Posterior cingulate gyrus (tissue), 11 donors: ENCODE results near the gene KLRB1.
"Not testable (repeated sequence)": the region's sequence is repeated elsewhere in the genome, so short reads cannot be mapped to it uniquely, and the experiment has no call there.

Experiments
- DNase-seq, 10 donors: peaks; one replicate each; pipeline versions ENCODE4 v3.0.0 to v3.0.0-alpha.2; 2020 to 2021; ENCODE audit warnings: mixed read lengths in 3 of 10
- intact Hi-C: fragments of 100-400 bp; cut with DNase I; formaldehyde crosslinking; loops from one replicate; pipeline ENCODE4 v1.15.1; 2023

The KLRB1 gene

DNA sequence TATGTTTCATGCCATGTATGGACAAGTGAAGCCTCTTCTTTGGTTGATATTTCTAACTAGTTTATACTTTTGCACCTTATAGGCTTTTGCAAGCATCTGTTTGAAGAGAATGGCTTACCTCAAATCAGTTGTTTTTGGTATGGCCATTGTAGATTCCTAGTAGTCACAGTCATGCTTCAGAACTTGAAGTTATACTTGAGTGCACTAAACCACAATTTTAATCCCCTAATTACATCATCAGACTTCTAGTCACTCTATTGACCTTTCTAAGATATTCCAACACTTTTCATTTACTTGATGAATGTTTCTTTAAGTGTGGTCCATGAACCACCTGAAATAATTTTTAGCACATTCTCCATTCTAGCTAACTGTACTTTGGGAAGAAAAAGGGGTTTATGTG lies 18.6 kb upstream of the KLRB1 start:
- intact Hi-C loops: no loop called here

DNA sequence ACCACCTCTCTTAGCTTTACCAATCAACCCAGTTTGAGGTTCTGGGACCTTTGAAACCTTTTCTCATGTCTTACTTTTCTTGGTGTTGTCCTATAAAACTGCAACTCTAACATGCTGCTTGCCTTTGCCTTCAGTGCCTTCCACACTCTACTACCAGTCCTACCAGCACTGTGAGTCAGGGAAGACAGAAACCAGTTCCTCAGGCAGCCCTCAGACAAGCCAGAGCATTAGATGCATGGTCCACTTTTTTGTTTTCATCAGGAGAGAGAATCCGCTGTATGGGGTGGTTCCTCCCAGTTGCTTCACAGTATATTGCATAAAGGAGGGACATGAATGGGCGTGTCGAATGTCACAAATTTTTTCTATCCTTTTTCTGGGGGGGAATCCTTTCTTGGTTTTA lies 17.3 kb upstream of the KLRB1 start:
- intact Hi-C loops: no loop called here
- DNase-seq: no peak

More for the DNA sequence above, 18.6 kb upstream of the KLRB1 start:
- no peak for DNase-seq

DNA sequence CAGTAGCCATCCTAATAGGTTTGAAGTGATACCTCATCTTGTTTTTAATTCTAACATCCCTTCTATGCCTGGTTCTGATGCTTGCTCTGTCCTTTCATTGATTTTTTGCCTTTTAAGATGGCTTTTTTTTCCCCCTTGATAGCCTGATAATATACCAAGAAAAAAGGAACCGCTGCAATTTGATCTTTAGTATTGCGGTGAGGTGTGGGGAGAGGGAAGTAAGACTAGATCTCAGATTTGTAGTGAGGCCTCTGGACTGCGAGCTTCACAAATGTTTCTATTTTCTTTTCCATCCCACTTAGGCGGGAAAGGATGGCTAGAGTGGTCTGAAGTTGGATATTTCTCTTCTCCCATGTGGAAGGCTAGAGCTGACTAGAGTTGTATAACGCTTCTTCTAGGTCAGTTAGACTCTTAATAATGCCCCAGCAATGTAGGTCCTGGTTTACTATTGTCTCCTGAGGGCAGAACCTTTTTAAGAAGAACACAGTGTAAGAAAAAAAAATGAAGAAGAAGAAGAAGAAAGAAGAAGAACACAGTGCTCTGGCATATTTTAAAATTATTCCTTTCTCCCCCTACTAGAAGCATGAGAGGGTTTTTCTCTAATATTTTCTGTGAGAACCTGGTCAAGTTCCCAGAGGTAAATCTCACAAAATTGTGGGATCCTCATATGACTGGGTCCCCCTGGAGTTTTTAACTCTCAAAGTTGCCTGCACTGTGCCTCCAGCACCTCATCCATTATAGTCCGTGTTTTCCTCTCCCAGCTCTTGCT lies 11.9 kb upstream of the KLRB1 start:
- intact Hi-C loops: no loop called here
- no peak for DNase-seq

DNA sequence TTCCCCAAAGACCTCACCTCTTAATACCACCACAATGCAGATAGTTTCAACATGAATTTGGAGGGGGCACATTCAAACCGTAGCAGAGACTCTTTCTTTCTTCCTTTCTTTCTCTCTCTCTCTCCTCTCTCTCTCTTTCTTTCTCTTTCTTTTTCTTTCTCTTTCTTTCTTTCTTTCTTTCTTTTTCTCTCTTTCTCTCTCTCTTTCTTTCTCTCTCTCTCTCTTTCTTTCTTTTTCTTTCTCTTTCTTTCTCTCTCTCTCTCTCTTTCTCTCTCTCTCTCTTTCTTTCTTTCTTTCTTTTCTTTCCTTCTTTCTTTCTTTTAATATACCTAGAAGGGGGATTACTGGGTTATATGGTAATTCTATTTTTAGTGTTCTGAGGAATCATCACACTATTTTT lies 11.2 kb upstream of the KLRB1 start:
- DNase-seq, intact Hi-C loops: not testable (repeated sequence)

DNA sequence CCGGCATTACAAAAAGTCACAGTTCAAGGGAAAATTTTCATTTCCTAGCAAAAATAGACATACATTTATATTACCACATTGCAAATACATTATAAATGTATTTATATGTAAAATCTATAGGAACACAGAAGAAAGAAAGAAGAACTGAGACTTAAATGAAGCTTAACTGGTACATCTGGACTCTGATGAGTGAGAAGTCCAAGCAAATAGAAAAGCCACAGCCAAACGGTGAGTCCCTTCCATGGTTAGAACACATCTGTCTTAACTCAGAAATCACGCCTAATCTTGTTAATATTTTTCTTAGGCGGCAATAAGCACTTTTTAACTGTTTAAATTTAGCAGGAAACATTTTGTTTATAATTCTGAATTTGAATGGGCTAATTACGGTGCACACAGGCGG lies 9.4 kb upstream of the KLRB1 start:
- no peak for DNase-seq
- intact Hi-C loops: no loop called here

DNA sequence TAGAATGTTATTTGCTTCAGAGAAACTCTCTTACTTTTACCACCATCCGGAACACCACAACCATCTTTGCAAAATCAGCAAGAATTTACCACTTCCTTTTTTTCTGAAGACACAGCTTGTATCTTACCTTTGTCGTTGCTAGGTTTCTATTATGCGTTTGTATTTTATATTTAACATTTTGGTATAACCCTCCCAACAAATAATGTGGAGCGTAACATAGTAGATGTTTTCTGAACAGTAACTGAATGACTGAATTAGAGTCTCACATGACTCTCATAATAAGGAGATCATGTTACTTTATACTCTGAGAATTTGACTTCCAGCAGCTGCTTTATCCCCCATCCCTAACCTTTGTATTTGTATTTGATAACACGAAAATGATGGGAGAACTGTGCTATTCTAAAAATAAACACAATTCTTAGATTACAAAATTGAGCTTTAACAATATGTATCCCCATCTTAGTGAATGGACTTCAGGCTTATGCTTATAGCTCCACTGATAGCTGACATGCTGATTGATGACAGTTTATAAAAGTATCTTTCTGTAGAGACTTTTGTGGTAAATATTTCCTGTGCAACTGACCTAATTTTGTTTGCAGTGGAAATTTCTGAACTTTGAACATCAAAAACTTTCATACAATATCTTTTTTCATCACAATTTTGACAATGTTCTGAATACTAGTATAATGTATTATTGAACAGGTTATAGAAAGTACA lies 7.9 kb upstream of the KLRB1 start:
- DNase-seq: no peak

DNA sequence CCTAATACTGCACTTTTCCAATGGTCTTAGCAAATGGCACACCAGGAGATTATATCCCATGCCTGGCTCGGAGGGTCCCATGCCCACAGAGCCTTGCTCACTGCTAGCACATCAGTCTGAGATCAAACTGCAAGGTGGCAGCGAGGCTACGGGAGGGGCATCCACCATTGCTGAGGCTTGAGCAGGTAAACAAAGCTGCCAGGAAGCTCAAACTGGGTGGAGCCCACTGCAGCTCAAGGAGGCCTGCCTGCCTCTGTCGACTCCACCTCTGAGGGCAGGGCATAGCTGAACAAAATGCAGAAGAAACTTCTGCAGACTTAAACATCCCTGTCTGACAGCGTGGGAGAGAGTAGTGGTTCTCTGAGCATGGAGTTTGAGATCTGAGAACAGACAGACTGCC lies 2.9 kb upstream of the KLRB1 start:
- DNase-seq, intact Hi-C loops: not testable (repeated sequence)

More for the DNA sequence above, 7.9 kb upstream of the KLRB1 start:
- intact Hi-C loops: no loop called here

DNA sequence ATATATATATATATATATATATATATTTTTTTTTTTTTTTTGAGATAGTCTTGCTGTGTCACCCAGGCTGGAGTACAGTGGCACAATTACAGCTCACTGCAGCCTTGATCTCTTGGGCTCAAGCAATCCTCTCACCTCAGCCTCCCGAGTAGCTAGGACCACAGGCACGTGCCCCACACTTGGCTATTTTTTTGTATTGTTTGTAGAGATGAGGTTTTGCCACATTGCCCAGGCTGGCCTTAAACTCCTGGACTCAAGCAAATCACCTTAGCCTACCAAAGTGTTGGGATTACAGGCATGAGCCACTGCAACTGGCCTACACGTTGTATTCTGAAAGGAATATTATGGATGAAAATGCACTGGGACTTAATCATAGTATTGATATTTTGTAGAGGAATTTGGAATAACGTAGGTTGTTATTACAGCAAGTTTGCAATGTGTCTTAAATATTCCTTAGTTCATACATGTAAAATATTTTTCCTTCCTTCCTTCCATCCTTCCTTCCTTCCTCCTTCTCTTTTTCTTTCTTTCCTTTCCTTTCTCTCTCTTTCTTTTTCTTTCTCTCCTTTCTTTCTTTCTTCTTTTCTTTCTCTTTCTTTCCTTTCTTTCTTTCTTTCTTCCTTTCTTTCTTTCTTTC lies 862 bp downstream of the KLRB1 start:
- DNase-seq: no peak
- intact Hi-C loops: no loop called here

DNA sequence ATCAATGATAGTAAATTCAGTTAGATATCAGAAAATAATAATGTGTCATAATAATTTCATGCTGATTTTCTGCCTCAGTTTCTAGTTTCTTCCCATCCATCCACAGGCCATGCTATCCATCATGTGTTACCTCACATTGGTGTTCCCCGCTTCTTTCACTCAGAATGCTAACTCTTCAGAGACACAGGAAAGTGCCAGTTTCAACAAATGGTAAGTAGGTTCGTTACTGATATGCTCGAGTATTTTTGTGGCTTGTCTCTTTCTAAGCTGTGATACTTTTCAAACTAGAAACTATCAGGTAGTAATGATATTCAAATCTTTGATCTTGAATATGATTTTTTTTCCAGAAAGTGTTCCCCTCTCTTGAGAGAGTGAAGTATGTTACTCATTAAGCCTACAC lies 1.5 kb downstream of the KLRB1 start:
- no peak for DNase-seq
- intact Hi-C loops: no loop called here

DNA sequence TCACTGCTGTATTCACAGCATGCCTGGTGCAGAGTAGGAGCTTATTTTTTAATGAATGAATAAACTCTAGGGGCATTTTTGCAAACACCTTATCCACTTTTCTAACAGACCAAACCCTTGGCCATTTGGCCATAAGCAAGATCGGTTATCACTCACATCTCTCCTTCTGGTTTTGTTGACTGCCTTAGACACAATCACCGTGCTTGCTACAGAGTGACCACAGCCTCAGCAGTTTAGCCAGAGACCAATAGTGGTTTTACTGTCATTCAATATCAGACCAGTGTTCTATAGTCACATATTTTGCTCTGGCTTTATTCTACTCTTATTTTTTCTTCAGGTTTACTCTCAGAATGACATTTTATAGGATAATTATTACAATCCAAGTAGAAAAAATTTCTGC lies 2.2 kb downstream of the KLRB1 start:
- DNase-seq: no peak
- intact Hi-C loops: no loop called here

DNA sequence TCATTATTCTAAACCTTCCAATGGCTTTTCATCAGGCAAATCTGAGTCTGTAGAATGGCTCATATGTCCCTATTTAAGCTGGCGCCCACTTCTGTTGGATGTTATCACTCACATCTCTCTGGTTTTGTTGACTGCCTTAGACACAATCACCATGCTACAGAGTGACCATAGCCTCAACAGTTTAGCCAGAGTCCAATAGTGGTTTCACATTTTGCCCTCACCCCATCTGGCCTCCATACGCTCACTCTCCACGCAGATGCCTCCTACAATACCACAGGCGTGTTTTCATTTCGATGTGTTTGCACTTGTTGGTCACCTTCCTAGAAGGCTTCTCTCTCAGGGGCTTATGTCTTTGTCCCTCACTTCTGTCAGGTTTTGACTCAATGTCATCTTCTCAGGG lies 3.4 kb downstream of the KLRB1 start:
- intact Hi-C loops: no loop called here
- no peak for DNase-seq

DNA sequence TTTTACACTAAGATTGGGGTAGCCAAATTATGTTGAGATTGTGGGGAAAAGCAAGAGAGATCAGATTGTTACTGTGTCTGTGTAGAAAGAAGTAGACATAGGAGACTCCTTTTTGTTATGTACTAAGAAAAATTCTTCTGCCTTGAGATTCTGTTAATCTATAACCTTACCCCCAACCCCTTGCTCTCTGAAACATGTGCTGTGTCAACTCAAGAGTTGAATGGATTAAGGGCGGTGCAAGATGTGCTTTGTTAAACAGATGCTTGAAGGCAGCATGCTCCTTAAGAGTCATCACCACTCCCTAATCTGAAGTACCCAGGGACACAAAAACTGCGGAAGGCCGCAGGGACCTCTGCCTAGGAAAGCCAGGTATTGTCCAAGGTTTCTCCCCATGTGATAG lies 7.3 kb downstream of the KLRB1 start:
- intact Hi-C loops, DNase-seq: not testable (repeated sequence)

DNA sequence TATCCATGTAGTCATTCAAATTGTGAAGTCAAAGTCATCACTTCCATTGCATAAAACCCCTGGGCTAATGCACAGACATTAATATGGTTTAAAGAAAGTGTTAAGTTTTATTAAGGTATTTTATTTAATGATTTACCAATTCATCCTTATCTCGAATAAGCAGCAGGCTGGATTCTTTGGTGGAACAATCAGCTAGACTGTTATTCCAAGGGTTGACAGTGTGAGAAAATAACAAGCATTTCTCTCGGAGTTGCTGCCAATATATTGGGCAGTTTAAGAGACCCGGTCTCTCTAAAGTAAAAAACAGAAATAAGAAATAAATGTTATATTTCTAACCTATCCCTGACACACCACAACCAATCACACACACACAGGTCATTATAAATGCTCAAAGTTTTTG lies 9.4 kb downstream of the KLRB1 start:
- intact Hi-C loops: no loop called here
- DNase-seq: no peak

DNA sequence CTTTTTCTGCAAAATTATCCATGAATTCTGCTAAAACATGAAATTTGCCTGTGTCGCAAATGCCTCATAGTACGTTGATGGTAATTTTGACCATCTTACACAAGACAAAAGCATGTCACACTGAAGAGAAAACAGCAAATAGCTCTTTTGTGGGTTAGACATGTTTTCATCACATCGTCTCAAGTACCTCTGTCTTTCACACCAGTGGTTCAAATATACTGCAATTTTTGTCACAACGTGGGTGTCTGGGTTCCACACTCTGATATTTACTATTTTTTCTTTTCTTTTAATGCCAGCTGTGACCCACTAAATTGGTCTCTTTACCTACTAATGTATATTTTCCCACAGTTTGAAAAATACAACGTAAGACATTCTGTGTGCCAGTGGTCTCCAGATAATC lies 10.4 kb downstream of the KLRB1 start:
- no peak for DNase-seq

DNA sequence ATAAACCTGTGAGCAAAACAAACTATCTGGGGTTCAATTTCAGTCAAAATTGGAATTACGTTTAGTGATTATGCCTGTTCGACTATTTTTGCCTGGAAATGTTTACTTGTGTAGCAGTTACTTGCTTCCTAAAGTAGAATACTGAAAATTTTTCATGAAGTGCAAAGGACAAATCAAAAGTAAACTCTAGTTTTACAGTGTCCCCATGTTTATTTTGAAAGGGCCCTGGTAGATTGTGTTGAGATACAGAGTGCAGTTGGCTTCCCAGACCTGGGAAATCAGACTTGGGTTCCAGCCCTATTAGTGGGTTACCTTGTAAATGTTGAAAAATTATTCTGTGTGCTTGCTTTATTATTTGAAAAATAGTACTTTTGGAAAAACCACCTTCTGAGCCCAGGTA lies 17.3 kb downstream of the KLRB1 start:
- intact Hi-C loops: no loop called here
- DNase-seq: no peak

More for the DNA sequence above, 10.4 kb downstream of the KLRB1 start:
- intact Hi-C loops: no loop called here

DNA sequence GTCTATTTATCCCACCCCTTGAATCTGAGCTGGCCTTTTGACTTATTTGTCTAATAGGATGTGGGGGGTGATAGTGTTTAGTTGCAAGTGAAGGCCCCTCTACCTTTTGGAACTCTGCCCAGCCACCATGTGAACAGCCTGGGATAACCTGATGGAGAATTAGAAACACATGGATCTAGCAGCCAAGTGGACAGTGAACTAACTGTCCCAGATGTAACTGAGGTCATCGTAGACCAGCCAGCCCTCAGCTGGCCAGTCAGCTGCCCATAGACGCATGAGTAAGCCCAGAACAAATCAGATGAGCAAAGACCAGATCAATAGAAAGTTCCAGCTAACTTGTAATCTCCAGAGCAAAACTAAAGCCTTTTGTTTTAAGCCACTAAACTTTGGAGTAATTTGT lies 19.0 kb downstream of the KLRB1 start:
- intact Hi-C loops: no loop called here
- peak in 1 of 10 donors; percentile 30 for DNase-seq

DNA sequence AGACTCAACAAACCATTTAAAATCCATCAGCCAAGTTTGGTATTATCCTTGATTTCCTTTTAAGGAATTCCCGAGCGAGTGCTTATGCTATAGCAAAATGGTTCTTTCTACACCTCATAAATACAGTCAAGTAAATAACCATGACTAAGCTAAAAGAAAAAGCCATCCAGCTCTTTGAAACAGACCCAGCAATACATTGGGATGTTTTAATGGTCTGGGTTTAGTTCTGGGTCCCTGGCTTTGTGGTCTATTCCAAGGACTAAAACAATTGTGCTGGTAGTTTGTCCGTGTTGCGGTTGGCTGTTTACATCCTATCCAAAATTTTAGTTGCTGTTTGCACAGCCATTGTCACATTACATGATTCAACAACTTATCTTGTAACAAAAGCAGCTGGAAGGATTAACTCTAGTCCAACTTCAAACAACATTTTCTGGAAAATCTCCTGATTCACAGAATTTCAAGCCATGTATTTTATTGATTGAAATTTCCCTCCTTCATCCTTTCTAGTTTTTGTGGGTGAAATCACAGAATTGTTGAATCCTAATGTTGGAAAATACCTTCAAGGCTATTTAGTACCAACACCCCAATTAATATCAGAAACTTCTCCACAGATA lies 19.6 kb downstream of the KLRB1 start:
- no peak for DNase-seq
- intact Hi-C loops: no loop called here

DNA sequence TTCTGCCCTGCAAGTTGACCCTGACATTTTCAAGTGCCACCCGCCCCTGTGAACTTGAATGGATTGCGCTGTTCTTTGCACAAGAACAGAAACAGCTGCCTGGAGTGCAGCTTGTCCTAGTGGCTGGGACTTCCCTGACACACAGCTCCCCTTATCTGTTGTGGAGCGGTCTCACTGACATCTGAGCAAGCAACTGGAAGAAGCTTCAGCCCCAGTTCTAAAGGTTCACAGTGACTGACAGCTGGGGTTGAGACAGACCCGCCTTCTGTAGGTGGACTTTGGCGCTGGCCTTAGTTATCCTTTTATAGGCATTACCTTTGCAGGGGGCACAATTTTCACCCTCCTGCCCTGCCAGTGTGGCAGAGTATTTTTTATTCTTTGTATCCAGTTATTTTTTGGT lies 30.0 kb downstream of the KLRB1 start:
- intact Hi-C loops, DNase-seq: not testable (repeated sequence)

DNA sequence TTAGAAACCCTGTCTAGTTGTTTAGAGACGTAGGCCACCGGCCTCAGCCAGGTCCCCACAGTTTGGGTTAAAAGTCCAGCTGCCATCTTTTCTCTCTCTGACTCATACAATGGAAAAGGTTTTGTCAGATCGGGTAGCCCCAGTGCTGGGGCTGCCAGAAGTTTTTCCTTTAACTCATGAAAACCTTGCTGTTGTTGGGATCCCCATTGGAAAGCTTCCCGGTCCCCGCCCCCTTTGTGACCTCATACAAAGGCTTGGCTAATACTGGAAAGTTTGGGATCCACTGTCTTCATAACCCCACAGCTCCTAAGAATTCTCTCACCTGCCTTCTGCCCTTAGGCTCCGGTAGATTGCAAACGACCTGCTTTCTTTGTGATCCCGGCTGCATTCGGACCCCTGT lies 40.6 kb downstream of the KLRB1 start:
- DNase-seq: not testable (repeated sequence)

DNA sequence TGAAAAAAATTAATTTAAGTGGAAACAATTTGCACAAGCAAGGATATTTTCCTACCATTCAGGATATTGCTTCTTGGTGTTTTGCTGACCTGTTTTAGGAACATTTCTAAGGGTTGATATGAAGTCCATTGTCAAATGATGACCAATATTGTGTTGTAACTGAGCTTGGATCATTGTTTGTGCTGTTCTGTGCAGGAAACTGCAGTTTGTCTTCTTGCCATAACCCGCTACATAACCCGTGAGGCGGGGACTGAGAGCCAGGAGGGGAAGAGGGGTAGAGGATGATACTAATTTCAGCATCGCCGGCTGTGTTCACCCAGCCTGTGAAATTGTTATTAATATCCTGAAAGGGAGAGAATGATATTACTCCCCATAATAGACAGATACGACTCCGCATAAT lies 41.6 kb downstream of the KLRB1 start:
- intact Hi-C loops, DNase-seq: not testable (repeated sequence)

More for the DNA sequence above, 40.6 kb downstream of the KLRB1 start:
- intact Hi-C loops: not testable (repeated sequence)

DNA sequence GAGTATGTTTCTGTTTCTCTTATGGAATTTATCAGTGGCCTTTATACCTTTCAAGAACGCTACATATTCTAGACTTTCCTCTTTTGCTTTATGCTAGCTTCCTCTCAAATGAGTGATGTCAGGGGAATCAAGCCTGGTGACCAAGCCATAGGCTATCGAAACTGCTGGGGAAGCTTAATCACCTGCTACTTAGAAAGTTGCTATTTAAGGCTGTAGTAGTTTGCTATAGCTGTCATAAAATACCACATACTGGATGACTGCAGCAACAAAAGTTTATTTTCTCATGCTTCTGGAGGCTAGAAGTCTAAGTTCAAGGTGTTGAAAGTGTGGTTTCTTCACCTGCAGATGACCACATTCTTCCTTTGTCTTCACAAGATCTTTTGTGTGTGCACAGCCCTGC lies 43.3 kb downstream of the KLRB1 start:
- DNase-seq, intact Hi-C loops: not testable (repeated sequence)
